B cell (primary cell): ENCODE measurements around the gene NODAL. TPM values are rescaled to one million over a fixed set of nuclear protein-coding genes. Genes with fewer than 3 reads are reported as not detected.

Experiments used
- ATAC-seq: fragments of 200-7000 bp; cut with Tn5 transposase; one replicate; pipeline ENCODE4 v1.10.0; 2021; ENCODE audit warnings: low read depth, mild to moderate bottlenecking, moderate number of reproducible peaks, moderate library complexity
- CTCF ChIA-PET: fragments of 350-600 bp; sonication (Branson Sonifier 250); formaldehyde crosslinking; loops from one replicate; lab custom pipeline; 2021; ENCODE audit warnings: antibody characterized with exemption, inconsistent platforms; lab: Charles Lee
- POLR2A ChIA-PET: fragments of 350-600 bp; sonication (Branson Sonifier 250); formaldehyde crosslinking; loops from one replicate; lab custom pipeline; 2021; ENCODE audit warnings: antibody characterized with exemption; lab: Charles Lee
- DNase-seq: peaks from one replicate; pipeline ENCODE4 v3.0.0; 2013
- H2AFZ ChIP-seq: 2 replicates; pipeline ENCODE4 v1.6.1; 2012; ENCODE audit warnings: mild to moderate bottlenecking, low read depth, low read length; ENCODE audit not compliant: insufficient read depth, poor library complexity, severe bottlenecking
- H3K27ac ChIP-seq, 2 donors: 1 replicate in 1 of 2; 2 replicates in 1 of 2; pipeline ENCODE4 v1.5.1; 2012 to 2013; ENCODE audit warnings: low read length in 2 of 2, mild to moderate bottlenecking in 2 of 2, moderate library complexity in 1 of 2
- H3K27me3 ChIP-seq, 4 experiments: fragments of 200-600 bp in 1 of 4; sonication (generic) in 1 of 4; replicated peaks in 1 of 4; 1 replicate in 2 of 4; 2 replicates in 2 of 4; pipeline versions ENCODE4 v1.6.1 to v1.7.0; 2013 to 2016; ENCODE audit warnings: low read length in 3 of 4, mild to moderate bottlenecking in 2 of 4, mixed read lengths in 1 of 4, moderate library complexity in 1 of 4; ENCODE audit not compliant: insufficient read depth in 4 of 4, control insufficient read depth in 3 of 4; ENCODE audit errors: control extremely low read depth in 1 of 4
- H3K36me3 ChIP-seq, 2 experiments: replicated peaks in 1 of 2; 1 replicate in 1 of 2; 2 replicates in 1 of 2; pipeline versions ENCODE4 v1.6.1 to v1.7.1; 2013; ENCODE audit warnings: low read length in 1 of 2; ENCODE audit not compliant: insufficient read depth in 2 of 2, control insufficient read depth in 1 of 2; ENCODE audit errors: control extremely low read depth in 1 of 2, extremely low read depth in 1 of 2
- H3K4me1 ChIP-seq, 2 donors: fragments of 200-600 bp in 1 of 2; sonication (generic) in 1 of 2; 1 replicate in 1 of 2; 2 replicates in 1 of 2; pipeline versions ENCODE4 v1.5.1 to v1.6.1; 2013 to 2017; ENCODE audit warnings: low read length in 2 of 2; ENCODE audit not compliant: control insufficient read depth in 2 of 2, insufficient read depth in 2 of 2
- H3K4me2 ChIP-seq: replicated peaks from 2 replicates; pipeline ENCODE3; 2012; ENCODE audit warnings: mild to moderate bottlenecking, low read depth, low read length; ENCODE audit not compliant: poor library complexity, severe bottlenecking
- H3K4me3 ChIP-seq, 5 experiments: fragments of 200-600 bp in 1 of 5; sonication (generic) in 1 of 5; 1 replicate in 3 of 5; 2 replicates in 2 of 5; pipeline versions ENCODE4 v1.5.1 to v1.7.0; 2011 to 2016; ENCODE audit warnings: low read length in 4 of 5, mild to moderate bottlenecking in 4 of 5, low read depth in 2 of 5, control low read depth in 1 of 5, moderate library complexity in 1 of 5; ENCODE audit not compliant: insufficient read depth in 1 of 5; ENCODE audit errors: control extremely low read depth in 1 of 5, extremely low read depth in 1 of 5
- H3K79me2 ChIP-seq: fragments of 200-600 bp; sonication (generic); one replicate; pipeline ENCODE4 v1.6.0; 2016; ENCODE audit warnings: low read length; ENCODE audit not compliant: control insufficient read depth, insufficient read depth
- H3K9ac ChIP-seq: fragments of 200-600 bp; sonication (generic); 2 replicates; pipeline ENCODE4 v1.6.1; 2017; ENCODE audit warnings: mild to moderate bottlenecking, low read length, moderate library complexity
- H3K9me3 ChIP-seq, 3 donors: one replicate each; pipeline versions ENCODE4 v1.6.1 to v1.7.1; 2013; ENCODE audit warnings: low read length in 2 of 3; ENCODE audit not compliant: control insufficient read depth in 2 of 3, insufficient read depth in 1 of 3; ENCODE audit errors: control extremely low read depth in 1 of 3
- H4K20me1 ChIP-seq: 2 replicates; pipeline ENCODE4 v1.6.0; 2012; ENCODE audit warnings: mild to moderate bottlenecking, low read length; ENCODE audit not compliant: insufficient read depth, control insufficient read depth, poor library complexity, severe bottlenecking
- H3K27ac Mint-ChIP-seq: one replicate; pipeline ENCODE4 v1.8.0; 2021; ENCODE audit warnings: mixed read lengths
- H3K27me3 Mint-ChIP-seq: one replicate; pipeline ENCODE4 v1.8.0; 2021; ENCODE audit warnings: mixed read lengths
- H3K4me1 Mint-ChIP-seq: one replicate; pipeline ENCODE4 v1.8.0; 2021; ENCODE audit warnings: mixed read lengths
- H3K4me3 Mint-ChIP-seq: one replicate; pipeline ENCODE4 v1.8.0; 2021; ENCODE audit warnings: mixed read lengths
- H3K9me3 Mint-ChIP-seq: one replicate; pipeline ENCODE4 v1.8.0; 2022; ENCODE audit warnings: mixed read lengths; ENCODE audit not compliant: insufficient read depth
- EZH2 ChIP-seq: IDR thresholded peaks from 2 replicates; pipeline ENCODE4 v1.6.1; 2012; ENCODE audit warnings: borderline replicate concordance, low read depth, mild to moderate bottlenecking, moderate library complexity, low read length; ENCODE audit not compliant: insufficient read depth, poor library complexity, severe bottlenecking
- WGBS: methylation state at CpG from one replicate; pipeline ENCODE4 v1.1.5; 2013; ENCODE audit warnings: missing lambda C conversion rate; ENCODE audit not compliant: insufficient coverage; 5-methylcytosine and 5-hydroxymethylcytosine counted together
- intact Hi-C: fragments of 100-400 bp; cut with micrococcal nuclease; formaldehyde crosslinking; loops from one replicate; pipeline ENCODE4 v1.10.0; 2022
- polyA plus RNA-seq: library from polyadenylated mRNA; depleted of rRNA; stranded (reverse); fragments of >200 nt; gene quantifications from 2 replicates; pipeline ENCODE4 v1.2.3, GENCODE V29; 2012
- total RNA-seq, 2 donors: library from RNA; stranded (reverse); fragments of 120-200 nt in 1 of 2; gene quantifications; 1 replicate in 1 of 2; 2 replicates in 1 of 2; pipeline versions ENCODE4 v1.2.3 to v1.2.4, GENCODE V29; 2013 to 2022
- TF ChIP-seq, protein P1 (sequence below): fragments of 200-600 bp; IDR thresholded peaks from one replicate; pipeline ENCODE4 v1.8.0; 2022; ENCODE audit warnings: antibody characterized with exemption, mild to moderate bottlenecking

The NODAL gene
- total and polyA plus RNA-seq, 2 donors (not counting 1 experiment from before 2014, with no cell fraction given): 0.06 TPM; not detected in 1

DNA sequence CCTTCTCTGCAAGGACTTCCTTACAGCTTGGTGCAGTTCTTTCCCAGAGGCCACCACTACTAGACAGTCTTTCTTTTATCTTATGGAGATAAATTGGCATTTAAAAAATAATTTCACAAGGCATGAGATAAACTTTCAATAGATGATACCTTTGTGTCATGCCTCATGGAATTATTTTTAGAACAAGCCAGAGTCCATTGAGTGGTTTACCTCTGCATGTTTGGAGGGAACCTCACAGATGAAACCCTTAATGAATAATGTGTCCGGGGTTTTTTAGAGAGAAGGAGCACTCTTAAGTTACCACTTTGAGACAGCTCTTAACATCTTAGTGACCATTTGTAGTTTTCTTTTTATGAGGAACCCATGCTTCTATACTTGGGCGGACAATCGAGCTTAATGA, 17.2 kb downstream of the NODAL start:
- no peak overlapping the region for H3K9ac ChIP-seq
- no peaks in the 10 kb centered on the region for H3K27me3 ChIP-seq
- peaks cover 8 to 76% of the 10 kb centered on the region in 2 experiments for H3K36me3 ChIP-seq
- POLR2A ChIA-PET: no interaction called here
- WGBS: no CpG with 5 or more reads among the region's 3 CpGs
- no peak overlapping the region for H3K27ac Mint-ChIP-seq
- H3K79me2 ChIP-seq: no peaks in the 10 kb centered on the region
- H3K4me1 Mint-ChIP-seq: no peaks in the 10 kb centered on the region
- no peak for DNase-seq
- no peak for TF ChIP-seq EZH2
- TF ChIP-seq, protein P1, sequence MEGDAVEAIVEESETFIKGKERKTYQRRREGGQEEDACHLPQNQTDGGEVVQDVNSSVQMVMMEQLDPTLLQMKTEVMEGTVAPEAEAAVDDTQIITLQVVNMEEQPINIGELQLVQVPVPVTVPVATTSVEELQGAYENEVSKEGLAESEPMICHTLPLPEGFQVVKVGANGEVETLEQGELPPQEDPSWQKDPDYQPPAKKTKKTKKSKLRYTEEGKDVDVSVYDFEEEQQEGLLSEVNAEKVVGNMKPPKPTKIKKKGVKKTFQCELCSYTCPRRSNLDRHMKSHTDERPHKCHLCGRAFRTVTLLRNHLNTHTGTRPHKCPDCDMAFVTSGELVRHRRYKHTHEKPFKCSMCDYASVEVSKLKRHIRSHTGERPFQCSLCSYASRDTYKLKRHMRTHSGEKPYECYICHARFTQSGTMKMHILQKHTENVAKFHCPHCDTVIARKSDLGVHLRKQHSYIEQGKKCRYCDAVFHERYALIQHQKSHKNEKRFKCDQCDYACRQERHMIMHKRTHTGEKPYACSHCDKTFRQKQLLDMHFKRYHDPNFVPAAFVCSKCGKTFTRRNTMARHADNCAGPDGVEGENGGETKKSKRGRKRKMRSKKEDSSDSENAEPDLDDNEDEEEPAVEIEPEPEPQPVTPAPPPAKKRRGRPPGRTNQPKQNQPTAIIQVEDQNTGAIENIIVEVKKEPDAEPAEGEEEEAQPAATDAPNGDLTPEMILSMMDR: no peak
- intact Hi-C loops: no loop called here
- no peaks in the 10 kb centered on the region for H3K9me3 Mint-ChIP-seq
- no peak overlapping the region for H3K4me3 ChIP-seq
- H4K20me1 ChIP-seq: no peaks in the 10 kb centered on the region
- H3K27me3 Mint-ChIP-seq: no peaks in the 10 kb centered on the region
- CTCF ChIA-PET: interaction anchor here (1.6 kb wide), 1 partner anchor 20 kb away, joined by 4 read pairs; the partner anchor contains the start of gene EIF4EBP2
- H3K4me1 ChIP-seq: no peaks in the 10 kb centered on the region
- no peak for ATAC-seq
- no peak overlapping the region for H2AFZ ChIP-seq
- no peak overlapping the region for H3K4me3 Mint-ChIP-seq
- H3K9me3 ChIP-seq: no peaks in the 10 kb centered on the region
- H3K4me2 ChIP-seq: no peak overlapping the region
- no peak overlapping the region for H3K27ac ChIP-seq

DNA sequence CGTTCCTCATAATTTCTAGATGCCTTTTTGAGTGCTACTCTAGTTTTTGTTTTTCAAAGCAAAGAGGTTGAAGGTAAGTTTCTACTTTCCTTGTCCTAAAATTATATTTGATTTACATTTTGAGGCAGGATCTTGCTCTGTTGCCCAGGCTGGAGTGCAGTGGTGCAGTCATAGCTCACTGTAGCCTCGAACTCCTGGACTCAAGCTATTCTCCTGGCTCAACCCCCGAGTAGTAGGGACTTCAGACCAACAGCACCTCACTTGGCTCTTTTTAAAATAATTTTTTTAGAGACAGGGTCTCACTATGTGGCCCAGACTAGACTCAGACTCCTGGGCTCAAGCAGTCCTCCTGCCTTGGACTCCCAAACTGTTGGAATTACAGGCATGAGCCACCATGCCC, 22.8 kb downstream of the NODAL start:
- intact Hi-C loops: no loop called here
- POLR2A ChIA-PET: no interaction called here
- no peaks in the 10 kb centered on the region for H3K79me2 ChIP-seq
- Mint-ChIP-seq H3K9me3 (no peaks in the 10 kb centered on the region), H3K27me3 (no peaks in the 10 kb centered on the region), H3K4me3 (no peak overlapping the region), H3K4me1 (peaks cover 16% of the 10 kb centered on the region), H3K27ac (no peak overlapping the region)
- WGBS: 100% methylated on average over 2 of the region's 3 CpGs
- no peaks in the 10 kb centered on the region for H3K9me3 ChIP-seq
- H3K4me3 ChIP-seq: no peak overlapping the region
- H2AFZ ChIP-seq: no peak overlapping the region
- ATAC-seq (no peak), DNase-seq (no peak)
- H3K9ac ChIP-seq: no peak overlapping the region
- H3K27me3 ChIP-seq: no peaks in the 10 kb centered on the region
- no peak overlapping the region for H3K4me2 ChIP-seq
- TF ChIP-seq, protein P1: no peak
- TF ChIP-seq EZH2: no peak
- H3K4me1 ChIP-seq: no peaks in the 10 kb centered on the region
- CTCF ChIA-PET: no interaction called here
- peaks cover 0 to 38% of the 10 kb centered on the region in 2 experiments for H3K36me3 ChIP-seq
- H4K20me1 ChIP-seq: peaks cover 7% of the 10 kb centered on the region
- H3K27ac ChIP-seq: no peak overlapping the region
